Activated CD4-positive, CD25-positive, alpha-beta regulatory T cell (primary cell): ENCODE measurements around the gene HEXB.
A peak's percentile ranks its signal among the peaks of the same experiment; 100 is the strongest.
"Not testable (repeated sequence)": the region's sequence is repeated elsewhere in the genome, so short reads cannot be mapped to it uniquely, and the experiment has no call there.

Experiments used
- DNase-seq, 4 experiments: peaks; one replicate each; lab custom pipeline; 2025; lab: John Stamatoyannopoulos, UW

HEXB gene

GRCh38 chr5:74738406-74738805 is 53.4 kb downstream of the HEXB start:
- no peak for DNase-seq

GRCh38 chr5:74748742-74749141 is 63.7 kb downstream of the HEXB start:
- not testable (repeated sequence) for DNase-seq

GRCh38 chr5:74761241-74761640 is 76.2 kb downstream of the HEXB start:
- DNase-seq, result no peak

- DNase-seq, result no peak
Measured at GRCh38 chr5:74762599-74762998, 77.6 kb downstream of the HEXB start.

- no peak for DNase-seq
Measured at GRCh38 chr5:74763504-74763903, 78.5 kb downstream of the HEXB start.

- no peak for DNase-seq
Measured at GRCh38 chr5:74765201-74765600, 80.2 kb downstream of the HEXB start.

GRCh38 chr5:74765929-74766328 is 80.9 kb downstream of the HEXB start:
- DNase-seq, result no peak

- no peak for DNase-seq
Measured at GRCh38 chr5:74766418-74766848, 81.4 kb downstream of the HEXB start.

- DNase-seq, result peak; percentile 78 to 85 (median 82)
Measured at GRCh38 chr5:74766849-74767578, 82.0 kb downstream of the HEXB start, which contains the start of the genes GFM2 and NSA2. Gene GFM2 (minus strand): TSS chr5:74767117. CDS start chr5:74763742, 3,375 bp downstream. Gene NSA2 (plus strand): TSS chr5:74767249. CDS start chr5:74767361, 112 bp downstream.

GRCh38 chr5:74767579-74767913 is 82.5 kb downstream of the HEXB start:
- no peak for DNase-seq
